Measurements from ENCODE around the gene UGGT2. TPM values are rescaled to one million over a fixed set of nuclear protein-coding genes. Genes with fewer than 3 reads are reported as not detected.
"Not testable (repeated sequence)": the region's sequence is repeated elsewhere in the genome, so short reads cannot be mapped to it uniquely, and the experiment has no call there.

The UGGT2 gene
- polyA plus RNA-seq, 4 donors = 39.2 to 47.3 (median 42.6) TPM

DNA sequence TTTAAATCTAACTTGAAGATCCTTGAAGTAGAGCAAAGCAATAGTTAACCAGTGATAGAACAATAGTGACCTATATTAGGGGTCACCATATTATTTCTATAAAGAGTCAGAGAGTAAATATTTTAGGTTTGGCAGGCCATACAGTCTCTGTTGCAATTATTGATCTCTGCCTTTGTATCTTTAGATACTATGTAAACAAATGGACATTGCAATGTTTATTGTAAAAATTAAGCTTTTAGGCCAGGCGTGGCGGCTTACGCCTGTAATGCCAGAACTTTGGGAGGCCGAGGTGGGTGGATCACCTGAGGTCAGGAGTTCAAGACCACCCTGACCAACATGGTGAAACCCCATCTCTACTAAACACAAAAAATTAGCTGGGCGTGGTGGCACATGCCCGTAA lies 80.5 kb downstream of the UGGT2 start:
- not testable (repeated sequence) for DNase-seq (ENCODE audit: low read depth in 4 of 4, low spot score in 3 of 4)

DNA sequence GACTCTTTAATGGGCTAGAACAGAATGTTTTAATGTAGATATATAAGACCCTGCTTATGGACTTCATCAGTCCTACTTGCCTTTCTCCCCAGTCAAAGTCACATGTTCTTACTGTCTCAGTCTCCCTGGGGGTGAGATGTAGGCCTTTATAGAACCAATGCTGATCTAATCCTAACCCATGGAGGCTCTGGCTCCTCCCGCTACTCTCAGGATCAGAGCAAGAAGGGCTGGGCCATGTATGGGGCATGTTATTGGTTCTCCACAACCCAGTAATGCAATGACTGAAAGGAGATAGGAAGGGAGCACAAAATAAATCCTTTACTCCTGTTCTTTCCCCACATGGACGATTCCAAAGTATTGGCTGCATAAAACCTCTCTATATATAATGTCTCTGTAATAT lies 82.3 kb downstream of the UGGT2 start:
- no peak for DNase-seq (ENCODE audit: low read depth in 4 of 4, low spot score in 3 of 4)

DNA sequence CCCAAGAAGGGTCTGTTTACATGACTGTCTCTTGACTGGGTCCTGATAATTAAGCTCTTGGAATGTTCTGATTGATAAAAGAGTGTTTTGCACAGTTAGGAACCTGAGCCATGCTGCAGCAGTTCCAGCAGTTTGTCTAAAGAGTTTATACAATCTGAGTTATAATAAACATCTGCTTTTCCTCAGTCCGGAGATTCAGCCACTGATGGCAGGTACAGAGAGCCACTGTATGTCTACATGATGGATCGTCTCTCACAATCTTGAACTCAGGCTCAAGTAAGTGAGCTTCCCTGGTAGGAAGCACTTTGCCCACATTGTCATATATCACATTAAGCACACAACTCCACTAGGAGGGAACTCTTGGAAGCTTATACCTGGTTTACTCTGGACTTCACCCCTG lies 84.3 kb downstream of the UGGT2 start:
- no peak for DNase-seq (ENCODE audit: low read depth in 4 of 4, low spot score in 3 of 4)

DNA sequence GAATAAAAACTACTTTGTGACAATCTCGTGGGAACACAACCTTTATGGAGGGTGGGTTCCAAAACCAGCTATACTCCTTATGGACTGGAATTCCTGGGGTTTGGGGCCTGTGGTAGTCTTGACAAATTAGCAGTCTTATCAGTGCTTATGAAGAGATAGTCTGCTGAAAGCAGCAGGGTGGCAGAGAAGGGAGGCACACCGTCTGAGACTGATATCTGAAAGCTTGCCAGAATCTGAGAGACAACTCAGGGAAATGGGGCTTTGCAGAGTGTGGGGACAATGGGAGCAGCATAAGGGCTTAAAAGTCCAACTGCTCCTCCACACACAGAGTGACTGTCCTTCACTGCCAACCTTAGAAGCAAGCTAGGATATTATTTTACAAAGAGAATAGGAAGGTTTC lies 95.9 kb downstream of the UGGT2 start:
- DNase-seq (ENCODE audit: low read depth in 4 of 4, low spot score in 3 of 4) = no peak

DNA sequence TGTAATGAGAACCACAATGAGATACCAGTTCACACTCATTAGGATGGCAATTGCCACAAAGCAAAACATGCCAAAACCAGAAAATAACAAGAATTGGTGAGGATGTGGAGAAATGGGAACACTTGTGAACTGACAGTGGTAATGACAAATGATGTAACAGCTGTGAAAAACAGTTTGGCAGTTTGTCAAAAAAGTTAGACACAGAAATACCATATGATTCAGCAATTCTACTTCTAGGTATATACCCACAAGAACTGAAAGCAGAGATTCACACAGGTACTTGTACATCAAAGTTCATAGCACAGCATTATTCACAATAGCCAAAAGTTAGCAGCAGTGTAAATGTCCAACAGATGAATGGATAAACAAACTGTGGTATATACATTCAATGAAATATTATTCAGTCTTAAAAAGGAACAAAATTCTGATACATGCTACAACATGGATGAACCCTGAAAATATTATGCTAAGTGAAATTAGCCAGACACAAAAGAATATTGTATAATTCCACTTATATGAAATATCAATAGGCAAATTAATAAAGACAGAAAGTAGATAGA lies 96.5 kb downstream of the UGGT2 start:
- no peak for DNase-seq (ENCODE audit: low read depth in 4 of 4, low spot score in 3 of 4)

DNA sequence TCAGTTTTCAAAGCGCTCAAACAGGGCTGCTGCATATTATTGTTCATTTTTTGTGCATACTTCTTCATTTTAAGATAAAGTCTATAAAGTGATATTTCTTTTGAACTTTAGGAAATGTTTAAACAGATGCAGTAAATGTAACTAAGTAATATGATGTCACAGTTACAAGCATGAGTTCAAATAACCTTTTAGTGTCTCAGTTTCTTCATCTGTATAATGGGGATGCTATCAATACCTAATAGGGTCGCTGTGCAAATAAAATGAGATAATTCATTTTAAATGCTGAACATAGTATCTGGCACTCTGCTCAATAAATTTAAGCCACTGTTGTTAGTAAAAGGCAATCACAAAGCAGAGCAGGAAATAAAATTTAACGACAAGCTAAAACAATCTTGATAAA lies 97.5 kb downstream of the UGGT2 start:
- no peak for DNase-seq (ENCODE audit: low read depth in 4 of 4, low spot score in 3 of 4)

DNA sequence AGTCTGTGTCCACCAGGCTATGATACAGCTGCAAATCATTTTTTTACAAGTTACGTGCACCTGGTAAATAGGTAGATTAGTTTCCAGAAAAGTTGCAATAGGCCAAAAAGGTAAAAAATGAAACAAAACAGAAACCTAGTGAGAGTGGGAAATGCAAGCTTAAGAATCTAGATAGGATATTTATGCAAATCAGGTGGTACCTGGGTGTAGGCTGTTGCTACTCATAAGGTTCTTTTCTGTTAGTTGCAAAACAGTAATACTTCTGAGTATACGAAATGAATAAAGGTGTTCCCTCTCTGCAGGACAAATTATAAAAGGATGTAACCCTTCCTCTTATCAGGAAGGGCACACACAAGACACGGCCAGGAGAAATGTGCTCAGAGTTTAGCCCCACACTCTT lies 97.9 kb downstream of the UGGT2 start:
- DNase-seq (ENCODE audit: low read depth in 4 of 4, low spot score in 3 of 4) = no peak

DNA sequence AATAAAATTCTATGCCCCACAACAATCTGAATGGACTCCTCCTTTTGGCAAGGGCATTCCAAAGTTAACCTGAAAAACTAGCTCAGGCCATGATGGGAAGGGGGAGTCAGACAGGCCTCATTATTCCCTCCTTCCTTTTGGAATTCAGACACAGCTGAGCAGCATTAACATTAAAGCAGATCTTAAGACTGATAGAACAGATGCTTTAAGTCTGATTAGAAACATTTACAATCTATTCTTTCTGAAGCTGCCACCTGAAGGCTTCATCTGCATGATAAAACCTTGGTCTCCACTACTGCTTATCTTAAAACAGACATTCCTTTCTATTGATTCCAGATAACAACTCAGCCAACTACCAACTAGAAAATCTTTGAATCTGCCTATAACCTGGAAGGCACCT lies 98.9 kb downstream of the UGGT2 start:
- DNase-seq (ENCODE audit: low read depth in 4 of 4, low spot score in 3 of 4) = no peak

DNA sequence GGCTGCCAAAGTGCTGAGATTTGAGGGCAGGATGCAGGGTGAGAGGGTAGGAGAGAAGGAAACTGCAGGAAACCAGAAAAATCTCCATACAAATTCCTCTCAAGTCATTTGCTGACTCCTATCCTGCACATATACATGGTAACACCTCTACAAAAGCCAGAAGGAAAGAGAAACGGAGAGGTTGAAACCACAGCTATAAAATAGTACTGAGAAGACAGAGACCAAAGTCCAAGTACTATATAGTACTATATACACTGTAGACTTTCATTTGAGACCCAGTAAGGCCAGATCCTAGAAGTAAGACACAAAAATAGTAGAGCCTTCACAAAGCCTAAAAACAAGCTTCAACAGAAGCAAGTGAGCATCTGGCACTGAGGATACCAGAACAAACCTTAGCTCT lies 103.1 kb downstream of the UGGT2 start:
- DNase-seq (ENCODE audit: low read depth in 4 of 4, low spot score in 3 of 4) = no peak

DNA sequence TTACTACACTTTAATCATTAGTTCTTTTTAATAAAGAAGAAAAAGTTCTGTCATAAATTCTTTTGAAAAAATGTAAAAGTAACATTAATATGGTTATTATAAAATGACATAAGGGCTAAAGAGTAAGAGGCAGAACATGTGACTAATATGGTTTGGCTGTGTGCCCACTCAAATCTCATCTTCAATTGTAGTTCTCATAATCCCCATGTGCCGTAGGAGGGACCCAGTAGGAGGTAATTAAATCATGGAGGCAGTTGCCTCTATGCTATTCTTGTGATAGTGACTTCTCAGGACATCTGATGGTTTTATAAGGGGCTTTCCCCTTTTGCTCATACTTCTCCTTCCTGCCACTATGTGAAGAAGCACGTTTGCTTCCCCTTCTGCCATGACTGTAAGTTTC lies 104.5 kb downstream of the UGGT2 start:
- no peak for DNase-seq (ENCODE audit: low read depth in 4 of 4, low spot score in 3 of 4)

DNA sequence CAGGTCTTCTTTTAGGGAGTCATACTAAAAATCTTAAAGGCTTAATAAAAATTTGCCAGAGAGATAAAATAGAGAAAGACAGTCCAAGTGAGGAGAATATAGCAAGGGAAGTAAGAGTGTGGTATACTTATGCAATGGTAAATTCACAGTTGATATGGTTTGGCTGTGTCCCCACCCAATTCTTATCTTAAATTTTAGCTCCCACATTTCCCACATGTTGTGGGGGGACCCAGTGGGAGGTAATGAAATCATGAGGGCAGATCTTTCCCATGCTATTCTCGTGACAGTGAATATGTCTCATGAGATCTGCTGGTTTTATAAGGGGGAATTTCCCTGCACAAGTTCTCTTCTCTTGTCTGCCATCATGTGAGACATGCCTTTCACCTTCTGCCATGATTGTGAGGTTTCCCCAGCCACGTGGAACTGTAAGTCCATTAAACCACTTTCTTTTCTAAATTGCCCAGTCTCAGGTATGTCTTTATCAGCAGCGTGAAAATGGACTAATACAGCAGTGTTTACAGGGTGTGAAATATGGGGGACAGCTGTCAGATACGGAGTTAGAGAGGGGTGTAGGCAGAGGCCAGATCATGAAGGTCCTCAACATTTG lies 115.4 kb downstream of the UGGT2 start:
- DNase-seq (ENCODE audit: low read depth in 4 of 4, low spot score in 3 of 4) = no peak

DNA sequence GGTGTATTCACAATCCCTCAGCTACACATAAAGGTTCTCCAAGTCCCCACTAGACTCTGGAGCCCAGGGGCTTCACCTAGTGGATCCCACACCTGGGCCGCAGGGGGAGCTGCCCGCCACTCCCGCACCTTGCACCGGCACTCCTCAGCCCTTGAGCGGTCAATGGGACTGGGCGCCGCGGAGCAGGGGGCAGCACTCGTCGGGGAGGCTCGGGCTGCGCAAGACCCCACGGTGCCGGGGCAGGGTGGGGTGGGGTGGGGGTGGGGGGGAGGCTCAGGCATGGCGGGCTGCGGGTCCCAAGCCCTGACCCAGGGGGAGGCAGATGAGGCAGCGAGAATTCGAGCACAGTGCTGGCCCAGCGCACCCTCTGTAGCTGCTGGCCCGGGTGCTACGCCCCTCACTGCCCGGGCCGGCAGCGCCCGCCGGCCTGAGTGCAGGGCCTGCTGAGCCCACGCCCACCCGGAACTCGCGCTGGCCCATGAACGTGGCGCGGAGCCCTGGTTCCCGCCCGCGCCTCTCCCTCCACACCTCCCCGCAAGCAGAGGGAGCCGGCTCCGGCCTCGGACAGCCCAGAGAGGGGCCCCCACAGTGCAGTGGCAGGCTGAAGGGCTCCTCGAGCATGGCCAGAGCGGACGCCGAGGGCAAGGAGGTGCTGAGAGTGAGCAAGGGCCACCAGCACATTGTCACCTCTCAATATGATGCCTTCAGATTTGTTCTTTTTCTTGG lies 121.7 kb downstream of the UGGT2 start:
- DNase-seq (ENCODE audit: low read depth in 4 of 4, low spot score in 3 of 4) = no peak

DNA sequence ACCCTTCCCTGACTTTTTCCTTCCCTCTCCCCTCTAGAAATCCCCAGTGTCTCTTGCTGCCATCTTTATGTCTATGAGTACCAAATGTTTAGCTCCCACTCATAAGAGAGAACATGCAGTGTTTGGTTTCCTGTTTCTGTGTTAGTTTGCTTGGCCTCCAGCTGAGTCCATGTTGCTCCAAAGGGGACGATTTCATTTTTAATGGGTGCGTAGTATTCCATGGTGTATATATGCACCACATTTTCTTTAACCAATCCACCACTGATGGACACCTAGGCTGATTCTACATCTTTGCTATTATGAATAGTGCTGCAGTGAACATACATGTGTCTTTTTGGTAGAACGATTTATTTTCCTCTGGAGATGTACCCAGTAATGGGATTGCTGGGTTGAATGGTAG lies 123.8 kb downstream of the UGGT2 start:
- DNase-seq (ENCODE audit: low read depth in 4 of 4, low spot score in 3 of 4) = no peak

DNA sequence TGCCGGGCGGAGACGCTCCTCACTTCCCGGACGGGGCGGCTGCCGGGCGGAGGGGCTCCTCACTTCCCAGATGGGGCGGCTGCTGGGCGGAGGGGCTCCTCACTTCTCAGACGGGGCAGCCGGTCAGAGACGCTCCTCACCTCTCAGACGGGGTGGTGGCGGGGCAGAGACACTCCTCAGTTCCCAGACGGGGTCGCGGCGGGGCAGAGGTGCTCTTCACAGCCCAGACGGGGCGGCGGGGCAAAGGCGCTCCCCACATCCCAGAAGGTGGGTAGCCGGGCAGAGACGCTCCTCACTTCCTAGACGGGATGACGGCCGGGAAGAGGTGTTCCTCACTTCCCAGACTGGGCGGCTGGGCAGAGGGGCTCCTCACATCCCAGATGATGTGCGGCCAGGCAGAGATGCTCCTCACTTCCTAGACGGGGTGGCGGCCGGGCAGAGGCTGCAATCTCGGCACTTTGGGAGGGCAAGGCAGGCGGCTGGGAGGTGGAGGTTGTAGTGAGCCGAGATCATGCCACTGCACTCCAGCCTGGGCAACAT lies 124.8 kb downstream of the UGGT2 start:
- DNase-seq (ENCODE audit: low read depth in 4 of 4, low spot score in 3 of 4) = not testable (repeated sequence)

DNA sequence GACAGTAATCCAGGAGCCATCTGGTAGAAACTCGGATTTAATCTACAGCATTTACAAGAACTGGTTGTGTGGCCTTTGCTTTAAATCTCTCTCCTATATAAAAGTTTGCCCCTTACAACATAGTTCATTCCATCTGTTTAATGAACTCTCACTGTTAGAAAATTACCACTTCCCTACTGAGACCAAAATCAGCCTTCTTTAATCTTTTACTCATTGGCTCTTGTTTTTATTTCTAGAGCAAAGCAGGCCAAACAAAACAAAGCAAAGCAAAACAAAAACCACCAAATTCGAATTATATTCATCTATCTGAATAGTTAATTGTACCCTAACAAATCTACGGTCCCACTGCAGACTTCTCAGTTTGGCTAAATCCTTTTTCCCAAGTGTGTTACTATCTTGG lies 127.0 kb downstream of the UGGT2 start:
- no peak for DNase-seq (ENCODE audit: low read depth in 4 of 4, low spot score in 3 of 4)

DNA sequence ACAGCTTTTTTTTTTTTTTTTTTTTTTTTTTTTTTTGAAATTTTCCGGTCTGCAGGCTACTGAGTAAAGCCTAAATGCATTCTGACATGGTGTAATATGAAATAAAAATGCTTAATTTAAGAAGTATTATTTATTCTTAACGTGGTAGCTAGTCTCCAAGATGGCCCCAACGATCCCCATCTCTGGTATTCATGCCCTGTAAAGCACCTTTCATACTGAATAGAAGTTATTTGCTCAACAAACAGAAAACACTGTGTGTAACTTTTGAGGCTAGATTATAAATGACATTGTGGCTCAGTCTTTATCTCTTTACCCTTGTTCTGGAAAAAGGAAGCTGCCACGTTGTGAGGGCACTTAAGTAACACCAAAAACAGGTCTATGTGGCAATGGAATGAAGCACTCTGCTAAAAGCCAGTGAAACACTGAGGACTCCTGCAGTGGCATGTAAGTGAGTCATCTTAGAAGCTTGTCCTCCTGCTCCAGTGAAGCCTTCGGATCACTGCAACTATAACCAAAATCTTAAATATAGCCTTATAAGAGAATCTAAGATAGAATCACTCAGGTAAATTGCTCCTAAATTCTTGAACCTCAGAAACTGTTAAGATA lies 128.7 kb downstream of the UGGT2 start:
- no peak for DNase-seq (ENCODE audit: low read depth in 4 of 4, low spot score in 3 of 4)

DNA sequence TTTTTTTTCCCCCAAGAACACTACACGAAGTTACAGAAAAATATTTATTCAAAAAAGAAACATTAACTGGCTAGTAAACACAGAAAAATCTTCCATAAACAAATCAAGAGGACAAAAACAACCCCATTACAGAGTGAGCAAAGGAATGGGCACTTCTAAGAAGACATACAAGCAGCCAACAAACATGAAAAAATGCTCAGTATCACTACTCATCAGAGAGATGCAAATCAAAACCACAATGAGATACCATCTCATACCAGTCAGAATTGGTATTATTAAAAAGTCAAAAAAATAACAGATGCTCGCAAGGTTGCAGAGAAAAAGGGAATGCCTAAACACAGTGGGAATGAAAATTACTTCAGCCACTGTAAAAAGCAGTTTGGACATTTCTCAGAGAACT lies 131.7 kb downstream of the UGGT2 start:
- no peak for DNase-seq (ENCODE audit: low read depth in 4 of 4, low spot score in 3 of 4)

DNA sequence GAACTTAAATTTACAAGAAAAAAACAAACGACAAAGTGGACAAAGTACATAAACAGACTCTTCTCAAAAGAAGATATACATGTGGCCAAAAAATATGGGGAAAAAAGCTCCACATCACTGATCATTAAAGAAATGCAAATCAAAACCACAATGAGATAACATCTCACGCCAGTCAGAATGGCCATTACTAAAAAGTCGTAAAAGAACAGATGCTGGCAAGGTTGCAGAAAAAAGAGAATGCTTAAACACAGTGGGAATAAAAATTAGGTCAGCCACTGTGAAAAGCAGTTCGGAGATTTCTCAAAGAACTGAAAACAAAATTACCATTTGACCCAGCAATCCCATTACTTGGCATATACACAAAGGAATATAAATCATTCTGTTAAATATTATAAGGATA lies 132.7 kb downstream of the UGGT2 start:
- no peak for DNase-seq (ENCODE audit: low read depth in 4 of 4, low spot score in 3 of 4)

DNA sequence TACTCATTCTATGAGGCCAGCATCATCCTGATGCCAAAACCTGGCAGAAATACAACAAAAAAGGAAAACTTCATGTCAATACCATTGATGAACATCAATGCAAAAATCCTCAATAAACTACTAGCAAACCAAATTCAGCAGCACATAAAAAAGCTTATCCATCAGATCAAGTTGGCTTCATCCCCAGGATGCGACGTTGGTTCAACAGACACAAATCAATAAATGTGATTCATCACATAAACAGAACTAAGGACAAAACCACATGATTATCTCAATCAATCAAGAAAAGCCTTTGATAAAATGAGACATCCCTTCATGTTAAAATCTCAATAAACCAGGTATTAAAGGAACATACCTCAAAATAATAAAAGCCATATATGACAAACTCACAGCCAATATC lies 134.3 kb downstream of the UGGT2 start:
- DNase-seq (ENCODE audit: low read depth in 4 of 4, low spot score in 3 of 4) = no peak

DNA sequence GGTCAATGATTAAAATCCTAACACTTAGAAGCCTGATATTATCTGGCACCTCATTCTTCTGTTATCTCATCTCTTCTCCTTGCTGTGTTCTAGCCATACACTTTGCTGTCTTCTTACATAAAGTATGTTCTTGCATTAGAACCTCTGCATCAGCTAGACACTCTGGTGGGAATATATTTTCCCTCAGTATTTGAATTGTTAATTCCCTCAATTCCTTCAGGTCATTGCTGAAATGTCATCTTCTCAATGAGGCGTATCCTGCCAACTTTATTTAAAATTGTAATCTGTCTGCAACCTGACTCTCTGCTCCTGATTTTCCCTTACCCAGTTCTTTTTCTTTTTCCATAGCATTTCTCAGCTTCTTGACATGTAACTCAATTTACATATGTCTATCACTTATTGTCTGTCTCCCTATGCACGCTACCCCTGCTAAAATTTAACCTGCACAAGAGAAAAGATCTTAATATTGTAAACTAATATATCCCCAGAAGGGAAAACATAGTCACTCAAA lies 138.2 kb downstream of the UGGT2 start:
- DNase-seq (ENCODE audit: low read depth in 4 of 4, low spot score in 3 of 4) = no peak

DNA sequence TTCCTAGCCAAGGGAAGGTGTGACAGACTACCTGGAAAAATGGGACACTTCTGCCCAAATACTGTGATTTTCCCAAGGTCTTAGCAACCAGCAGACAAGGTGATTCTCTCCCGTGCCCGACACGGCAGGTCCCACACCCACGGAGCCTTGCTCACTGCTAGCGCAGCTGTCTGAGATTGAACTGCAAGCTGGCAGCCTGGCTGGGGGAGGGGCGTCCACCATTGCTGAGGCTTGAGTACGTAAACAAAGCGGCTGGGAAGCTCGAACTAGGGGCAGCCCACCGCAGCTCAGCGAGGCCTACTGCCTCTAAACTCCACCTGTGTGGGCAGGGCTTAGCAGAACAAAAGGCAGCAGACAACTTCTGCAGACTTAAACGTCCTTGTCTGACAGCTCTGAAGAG lies 146.2 kb downstream of the UGGT2 start:
- DNase-seq (ENCODE audit: low read depth in 4 of 4, low spot score in 3 of 4) = no peak

DNA sequence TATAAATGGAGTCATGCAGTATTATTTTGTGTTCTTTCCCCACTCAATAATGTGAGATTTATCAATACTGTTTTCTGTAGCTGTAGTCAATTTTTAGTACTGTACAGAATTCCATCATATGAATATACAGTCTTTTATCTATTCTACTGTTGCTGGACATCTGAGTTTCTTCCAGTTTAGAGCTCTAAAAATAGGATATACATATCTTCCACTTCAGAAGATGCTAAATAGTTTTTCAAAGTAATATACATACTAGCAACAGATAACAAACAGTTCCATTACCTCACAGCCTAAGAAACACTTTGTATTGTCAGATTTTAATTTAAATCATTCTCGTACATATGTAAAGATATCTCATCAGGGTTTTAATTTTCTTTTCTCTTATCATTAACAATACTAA lies 149.6 kb downstream of the UGGT2 start:
- DNase-seq (ENCODE audit: low read depth in 4 of 4, low spot score in 3 of 4) = no peak
